ENCODE data around the gene ING1. TPM values are rescaled to one million over a fixed set of nuclear protein-coding genes. Genes with fewer than 3 reads are reported as not detected.
"Not testable (repeated sequence)": the region's sequence is repeated elsewhere in the genome, so short reads cannot be mapped to it uniquely, and the experiment has no call there.

ING1 gene, protein sequence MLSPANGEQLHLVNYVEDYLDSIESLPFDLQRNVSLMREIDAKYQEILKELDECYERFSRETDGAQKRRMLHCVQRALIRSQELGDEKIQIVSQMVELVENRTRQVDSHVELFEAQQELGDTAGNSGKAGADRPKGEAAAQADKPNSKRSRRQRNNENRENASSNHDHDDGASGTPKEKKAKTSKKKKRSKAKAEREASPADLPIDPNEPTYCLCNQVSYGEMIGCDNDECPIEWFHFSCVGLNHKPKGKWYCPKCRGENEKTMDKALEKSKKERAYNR
- total RNA-seq (2014; rRNA removed; shearing (Covaris generic)): 21.7 and 23.1 TPM in 2 replicates

- Histone ChIP-seq H3K27me3 (ENCODE audit: control insufficient read depth, insufficient read depth, low read length) (no peaks in the 10 kb centered on the region), H3K36me3 (replicated peaks; ENCODE audit: control insufficient read depth, insufficient read depth, low read length) (no peaks in the 10 kb centered on the region), H3K4me3 (ENCODE audit: insufficient read depth, low read depth, low read length) (peak within 1 kb of the TSS; percentile 94)
- DNase-seq: no peak
Measured at GRCh38 chr13:110713642-110713952, at the start of gene ING1. Gene ING1, plus strand, starts transcription at chr13:110713700. Its CDS starts 450 bp downstream, at chr13:110714150.

DNA sequence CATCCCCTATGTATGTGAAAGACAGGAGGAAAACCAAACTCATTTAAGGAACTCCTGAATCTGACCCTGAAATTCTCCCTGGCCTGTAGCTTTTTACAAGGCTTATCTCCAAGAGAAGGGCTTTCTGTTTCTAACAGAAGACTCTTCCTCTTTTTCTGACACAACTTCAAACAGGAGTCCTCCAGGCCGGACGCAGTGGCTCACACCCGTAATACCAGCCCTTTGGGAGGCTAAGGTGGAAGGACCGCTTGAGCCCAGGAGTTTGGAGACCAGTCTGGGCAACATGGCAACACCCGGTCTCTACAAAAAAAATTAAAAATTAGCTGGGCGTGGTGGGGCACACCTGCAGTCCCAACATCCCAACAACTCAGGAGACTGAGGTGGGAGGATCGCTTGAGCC is 49.5 kb upstream of the ING1 start:
- DNase-seq: no peak
- Histone ChIP-seq H3K36me3 (replicated peaks; ENCODE audit: control insufficient read depth, insufficient read depth, low read length) (peaks cover 6% of the 10 kb centered on the region), H3K4me3 (ENCODE audit: insufficient read depth, low read depth, low read length) (no peak overlapping the region), H3K27me3 (ENCODE audit: control insufficient read depth, insufficient read depth, low read length) (no peaks in the 10 kb centered on the region)

GRCh38 chr13:110664673-110665072 is 48.8 kb upstream of the ING1 start:
- no peak overlapping the region for H3K4me3 ChIP-seq (ENCODE audit: insufficient read depth, low read depth, low read length)
- H3K27me3 ChIP-seq (ENCODE audit: control insufficient read depth, insufficient read depth, low read length): no peaks in the 10 kb centered on the region
- DNase-seq: no peak
- H3K36me3 ChIP-seq (replicated peaks; ENCODE audit: control insufficient read depth, insufficient read depth, low read length): peaks cover 4% of the 10 kb centered on the region

DNA sequence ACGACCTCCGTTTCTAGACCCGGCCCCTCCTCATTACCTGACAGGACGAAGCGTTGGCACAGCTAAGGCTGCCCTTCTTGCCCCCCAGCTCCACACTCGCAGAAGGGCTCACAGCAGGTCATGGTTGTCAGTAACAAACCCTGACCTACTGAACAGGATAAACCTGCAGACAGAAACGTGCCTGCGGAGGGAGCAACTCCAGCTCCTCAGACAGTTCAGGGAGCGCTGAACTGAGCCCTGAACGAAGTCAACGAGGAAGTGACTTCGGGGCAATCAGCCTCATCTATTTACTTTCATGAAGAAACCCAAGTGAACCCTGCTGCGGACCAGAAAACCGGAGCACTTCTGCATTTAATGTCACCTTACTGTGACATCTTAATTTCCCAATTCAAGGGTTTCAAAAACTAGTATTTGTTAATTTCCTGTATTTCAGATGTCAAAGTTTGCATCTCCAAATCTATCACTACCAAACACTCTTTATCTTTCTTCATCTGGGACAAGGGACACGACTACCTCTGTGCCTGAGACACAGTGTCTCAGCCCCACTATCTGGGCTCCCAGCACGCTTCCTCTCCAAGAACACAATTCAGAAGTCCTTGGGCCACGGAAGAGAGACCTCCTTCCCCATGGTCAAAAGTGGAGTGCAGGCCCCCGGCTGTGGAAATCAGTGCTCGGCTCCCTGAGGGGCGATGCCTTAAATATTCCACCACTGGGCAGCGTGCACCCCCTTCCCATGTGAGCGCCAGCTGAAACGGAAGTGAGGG is 47.8 kb upstream of the ING1 start:
- Histone ChIP-seq H3K4me3 (ENCODE audit: insufficient read depth, low read depth, low read length) (no peak overlapping the region), H3K27me3 (ENCODE audit: control insufficient read depth, insufficient read depth, low read length) (no peaks in the 10 kb centered on the region), H3K36me3 (replicated peaks; ENCODE audit: control insufficient read depth, insufficient read depth, low read length) (peaks cover 5% of the 10 kb centered on the region)
- DNase-seq: no peak

DNA sequence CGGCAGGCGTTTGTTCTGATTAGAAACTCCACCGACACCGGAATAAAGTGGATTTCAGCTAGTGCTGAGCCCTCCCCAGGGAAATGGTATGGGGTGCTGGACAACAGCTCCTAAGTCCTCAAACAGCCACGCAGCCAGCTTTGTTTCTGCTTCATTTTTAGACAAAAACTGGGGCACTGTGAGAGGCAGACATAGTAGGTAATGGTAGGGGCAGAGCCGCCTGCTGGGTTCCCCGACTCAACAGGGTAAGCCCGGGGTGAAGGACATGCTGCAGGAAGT is 47.3 kb upstream of the ING1 start:
- Histone ChIP-seq H3K36me3 (replicated peaks; ENCODE audit: control insufficient read depth, insufficient read depth, low read length) (peaks cover 3% of the 10 kb centered on the region), H3K4me3 (ENCODE audit: insufficient read depth, low read depth, low read length) (no peak overlapping the region), H3K27me3 (ENCODE audit: control insufficient read depth, insufficient read depth, low read length) (no peaks in the 10 kb centered on the region)
- DNase-seq: no peak

DNA sequence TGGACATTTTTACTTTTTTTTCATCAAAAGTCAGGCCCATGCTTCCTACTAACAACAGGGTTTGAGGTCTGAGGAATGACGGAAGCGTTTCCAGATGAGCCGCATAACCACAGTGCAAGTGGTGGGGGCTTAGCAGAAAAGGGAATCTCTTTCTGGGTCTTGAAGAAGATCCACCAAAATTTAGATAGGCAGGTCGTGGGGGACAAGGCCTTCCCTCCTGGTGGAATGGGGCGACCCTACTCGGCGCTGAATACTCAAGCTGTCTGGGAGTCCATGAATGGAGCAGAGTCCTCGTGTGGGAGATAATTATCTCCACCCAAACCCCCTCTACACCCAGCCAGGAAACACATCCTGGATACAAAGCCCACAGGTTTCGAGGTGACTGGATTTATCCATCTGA is 44.5 kb upstream of the ING1 start:
- Histone ChIP-seq H3K4me3 (ENCODE audit: insufficient read depth, low read depth, low read length) (no peak overlapping the region), H3K27me3 (ENCODE audit: control insufficient read depth, insufficient read depth, low read length) (no peaks in the 10 kb centered on the region), H3K36me3 (replicated peaks; ENCODE audit: control insufficient read depth, insufficient read depth, low read length) (peaks cover 3% of the 10 kb centered on the region)
- DNase-seq: no peak

DNA sequence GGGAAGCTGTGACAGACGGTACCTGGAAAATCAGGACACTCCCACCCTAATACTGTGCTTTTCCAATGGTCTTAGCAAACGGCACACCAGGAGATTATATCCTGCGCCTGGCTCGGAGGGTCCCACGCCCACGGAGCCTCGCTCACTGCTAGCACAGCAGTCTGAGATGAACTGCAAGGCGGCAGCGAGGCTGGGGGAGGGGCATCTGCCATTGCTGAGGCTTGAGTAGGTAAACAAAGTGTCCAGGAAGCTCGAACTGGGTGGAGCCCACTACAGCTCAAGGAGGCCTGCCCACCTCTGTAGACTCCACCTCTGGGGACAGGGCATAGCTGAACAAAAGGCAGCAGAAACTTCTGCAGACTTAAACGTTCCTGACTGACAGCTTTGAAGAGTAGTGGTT is 43.7 kb upstream of the ING1 start:
- not testable (repeated sequence) for DNase-seq; H3K4me3 ChIP-seq (ENCODE audit: insufficient read depth, low read depth, low read length); H3K36me3 ChIP-seq (replicated peaks; ENCODE audit: control insufficient read depth, insufficient read depth, low read length); H3K27me3 ChIP-seq (ENCODE audit: control insufficient read depth, insufficient read depth, low read length)

DNA sequence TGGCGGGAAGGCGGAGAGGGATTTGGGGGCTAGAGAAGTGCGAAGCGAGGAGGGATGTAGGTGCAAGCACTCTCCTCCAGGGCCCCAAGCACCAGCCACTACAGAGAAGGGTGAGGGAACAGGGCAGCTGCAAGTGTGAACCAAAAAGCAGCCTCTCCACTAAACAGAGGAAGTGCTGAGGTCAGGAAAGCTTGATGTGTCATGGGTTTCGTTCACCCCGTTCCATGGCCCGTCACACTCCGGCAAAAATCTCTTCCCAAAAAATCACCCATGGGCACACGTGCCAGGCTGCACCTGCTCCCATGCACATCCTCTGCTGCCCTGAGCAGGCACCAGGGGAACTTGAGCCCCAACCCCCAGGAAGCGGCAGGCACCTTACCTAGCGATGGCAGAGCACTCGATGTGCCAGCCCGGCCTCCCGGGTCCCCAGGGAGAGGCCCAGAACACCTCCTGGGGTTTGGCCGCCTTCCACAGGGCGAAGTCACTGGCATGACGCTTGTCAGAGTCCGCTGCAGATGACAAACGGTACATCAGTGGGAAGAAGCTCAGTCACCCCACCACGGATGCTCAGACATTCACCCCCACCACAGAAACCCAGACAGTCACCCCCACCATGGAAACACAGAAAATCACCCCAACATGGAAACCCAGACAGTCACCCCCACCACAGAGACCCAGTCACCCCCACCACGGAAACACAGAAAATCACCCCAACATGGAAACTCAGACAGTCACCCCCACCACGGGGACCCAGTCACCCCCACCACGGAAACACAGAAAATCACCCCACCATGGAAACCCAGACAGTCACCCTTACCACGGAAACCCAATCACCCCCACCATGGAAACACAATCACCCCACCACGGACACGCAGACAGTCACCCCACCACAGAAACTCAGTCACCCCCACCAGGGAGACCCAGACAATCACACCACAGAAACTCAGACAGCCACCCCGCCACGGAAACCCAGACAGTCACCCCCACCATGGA is 36.6 kb upstream of the ING1 start:
- Histone ChIP-seq H3K36me3 (replicated peaks; ENCODE audit: control insufficient read depth, insufficient read depth, low read length) (peaks cover 11% of the 10 kb centered on the region), H3K4me3 (ENCODE audit: insufficient read depth, low read depth, low read length) (no peak overlapping the region), H3K27me3 (ENCODE audit: control insufficient read depth, insufficient read depth, low read length) (no peaks in the 10 kb centered on the region)
- no peak for DNase-seq

DNA sequence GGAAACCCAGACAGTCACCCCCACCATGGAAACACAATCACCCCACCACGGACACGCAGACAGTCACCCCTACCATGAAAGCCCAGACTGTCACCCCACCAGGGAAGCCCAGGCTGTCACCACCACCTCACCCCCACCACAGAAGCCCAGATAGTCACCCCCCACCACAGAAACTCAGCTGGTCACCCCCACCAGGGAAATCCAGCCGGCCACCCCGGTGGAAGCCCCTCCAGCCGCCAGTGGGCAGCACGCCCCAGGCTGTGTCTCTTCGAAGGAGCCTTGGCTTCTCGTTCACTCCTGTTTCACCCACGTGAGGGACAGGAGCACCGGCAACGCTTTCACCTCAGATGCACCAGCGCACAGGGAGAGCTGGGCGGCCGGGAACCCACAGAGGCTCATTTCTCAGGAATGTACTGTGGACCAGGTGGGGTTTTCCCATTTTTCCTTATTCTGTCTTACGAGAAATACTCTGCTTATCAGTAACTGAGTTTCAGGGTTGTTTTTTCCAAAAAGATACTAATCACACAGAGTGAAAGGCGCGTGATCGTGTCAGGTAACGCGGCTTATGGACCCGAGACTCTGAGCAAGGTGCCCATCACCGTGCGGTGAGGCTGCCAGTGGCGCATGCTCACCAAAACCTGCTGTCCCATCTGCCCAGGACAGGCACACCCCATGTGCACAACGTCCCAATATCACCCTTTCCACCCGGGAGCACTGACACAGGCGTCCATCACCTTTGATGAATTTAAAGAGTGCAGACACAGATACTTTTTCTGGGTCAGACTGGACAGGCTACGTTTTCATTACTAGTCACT is 35.6 kb upstream of the ING1 start:
- Histone ChIP-seq H3K4me3 (ENCODE audit: insufficient read depth, low read depth, low read length) (no peak overlapping the region), H3K36me3 (replicated peaks; ENCODE audit: control insufficient read depth, insufficient read depth, low read length) (peaks cover 14% of the 10 kb centered on the region), H3K27me3 (ENCODE audit: control insufficient read depth, insufficient read depth, low read length) (no peaks in the 10 kb centered on the region)
- DNase-seq: no peak

GRCh38 chr13:110680852-110681251 is 32.6 kb upstream of the ING1 start:
- Histone ChIP-seq H3K4me3 (ENCODE audit: insufficient read depth, low read depth, low read length) (no peak overlapping the region), H3K27me3 (ENCODE audit: control insufficient read depth, insufficient read depth, low read length) (no peaks in the 10 kb centered on the region), H3K36me3 (replicated peaks; ENCODE audit: control insufficient read depth, insufficient read depth, low read length) (peaks cover 16% of the 10 kb centered on the region)
- DNase-seq: peak; percentile 89

DNA sequence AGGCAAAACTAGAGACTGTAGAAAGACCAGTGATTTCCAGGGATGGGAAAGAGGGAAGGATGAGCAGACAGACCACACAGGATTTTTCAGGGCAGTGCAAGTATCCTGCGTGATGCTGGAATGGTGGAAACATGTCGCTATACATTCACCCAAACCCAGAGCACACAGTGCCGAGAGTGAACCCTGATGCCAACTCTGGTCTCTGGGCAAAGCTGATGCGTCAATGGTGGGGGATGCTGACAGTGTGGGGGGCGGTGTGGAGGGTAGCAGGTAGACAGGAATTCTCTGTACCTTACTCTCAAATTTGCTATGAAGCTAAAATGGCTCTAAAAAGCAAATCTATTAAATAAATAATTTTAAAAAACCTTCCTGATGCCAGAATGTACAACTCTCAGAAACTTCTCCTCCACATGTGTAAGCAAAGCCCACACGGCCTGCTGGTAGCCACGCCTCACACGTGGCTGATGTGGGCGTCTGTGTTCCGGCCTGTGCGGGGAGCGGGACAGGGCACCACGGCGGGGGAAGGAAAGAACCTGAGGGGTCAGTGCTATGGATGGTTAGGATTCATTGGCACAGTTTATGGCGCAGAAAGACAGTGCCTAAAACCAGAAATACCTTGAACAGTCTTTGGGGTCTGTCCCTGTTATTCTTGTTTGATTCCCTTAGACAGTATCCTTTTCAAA is 31.5 kb upstream of the ING1 start:
- H3K36me3 ChIP-seq (replicated peaks; ENCODE audit: control insufficient read depth, insufficient read depth, low read length): peaks cover 11% of the 10 kb centered on the region
- no peak overlapping the region for H3K4me3 ChIP-seq (ENCODE audit: insufficient read depth, low read depth, low read length)
- DNase-seq: no peak
- H3K27me3 ChIP-seq (ENCODE audit: control insufficient read depth, insufficient read depth, low read length): no peaks in the 10 kb centered on the region

- Histone ChIP-seq H3K36me3 (replicated peaks; ENCODE audit: control insufficient read depth, insufficient read depth, low read length) (peaks cover 12% of the 10 kb centered on the region), H3K27me3 (ENCODE audit: control insufficient read depth, insufficient read depth, low read length) (no peaks in the 10 kb centered on the region), H3K4me3 (ENCODE audit: insufficient read depth, low read depth, low read length) (no peak overlapping the region)
- no peak for DNase-seq
Measured at GRCh38 chr13:110682746-110683145, 30.8 kb upstream of the ING1 start.

DNA sequence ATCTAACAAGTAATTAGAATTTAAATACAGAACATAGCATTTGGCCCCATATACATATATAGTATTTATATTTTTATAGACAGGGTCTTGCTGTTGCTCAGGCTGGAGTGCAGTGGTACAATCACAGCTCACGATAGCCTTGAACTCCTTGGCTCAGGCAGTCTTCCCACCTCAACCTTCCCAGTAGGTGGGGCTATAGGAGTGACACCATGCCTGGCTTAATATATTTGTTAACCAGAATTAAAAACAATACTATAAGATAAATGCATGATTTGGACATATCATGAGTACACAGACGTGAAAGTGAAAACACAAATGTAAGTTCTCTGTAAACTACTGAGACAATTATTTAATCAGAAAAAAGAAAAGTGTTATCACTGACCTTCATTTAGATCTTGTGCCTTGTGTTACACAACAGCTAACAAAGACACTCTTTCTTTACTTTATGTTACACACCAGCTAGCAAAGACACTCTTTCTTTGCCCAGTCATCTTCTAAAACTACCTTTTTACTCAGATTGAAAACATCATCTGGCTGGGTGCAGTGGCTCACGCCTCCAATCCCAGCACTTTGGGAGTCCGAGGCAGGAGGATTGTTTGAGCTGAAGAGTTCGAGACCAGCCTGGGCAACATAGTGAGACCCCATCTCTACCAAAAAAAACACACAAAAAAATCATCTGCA is 30.2 kb upstream of the ING1 start:
- peaks cover 12% of the 10 kb centered on the region for H3K36me3 ChIP-seq (replicated peaks; ENCODE audit: control insufficient read depth, insufficient read depth, low read length)
- no peak for DNase-seq

More for the DNA sequence above, 30.2 kb upstream of the ING1 start:
- H3K27me3 ChIP-seq (ENCODE audit: control insufficient read depth, insufficient read depth, low read length): no peaks in the 10 kb centered on the region
- H3K4me3 ChIP-seq (ENCODE audit: insufficient read depth, low read depth, low read length): no peak overlapping the region
